ENCODE measurements around the gene PIP4K2B.

The PIP4K2B gene

DNA sequence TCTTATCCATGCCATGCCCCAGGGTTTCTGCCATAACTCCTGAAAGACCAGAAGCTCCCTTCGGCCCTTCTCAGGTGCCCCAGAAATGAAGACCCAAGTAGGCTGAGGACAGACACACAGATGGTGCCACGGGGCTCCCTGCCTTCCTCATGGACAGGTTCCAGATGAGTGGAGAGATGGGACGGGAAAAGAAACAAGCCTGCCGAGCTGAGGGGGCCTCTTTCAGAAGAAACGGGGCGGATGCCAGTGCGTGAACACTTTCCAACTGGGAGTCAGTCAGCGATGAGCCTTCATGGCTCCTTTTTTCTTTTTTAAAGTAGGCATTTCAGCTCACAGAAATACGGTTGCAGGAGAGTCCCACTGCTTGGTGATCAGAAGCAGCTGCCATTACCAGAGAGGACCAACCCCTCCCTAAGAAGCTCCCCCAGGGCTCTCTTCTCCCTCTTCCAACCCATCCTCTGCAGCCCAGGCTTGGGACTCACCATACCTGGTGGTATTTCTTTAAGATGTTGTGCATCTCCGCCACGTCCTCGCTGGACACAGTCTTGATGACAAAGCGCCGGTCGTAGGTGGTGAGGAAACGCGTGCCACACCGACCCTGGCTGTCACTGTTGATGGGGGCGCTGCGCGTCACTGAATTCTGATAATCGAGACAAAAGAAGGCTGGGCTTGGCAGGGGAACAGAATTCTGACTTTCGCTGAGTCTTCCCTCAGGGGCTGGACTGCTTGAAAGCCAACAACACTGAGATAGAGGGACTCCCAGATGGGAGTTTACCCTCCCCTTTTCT is 19.2 kb downstream of the PIP4K2B start:
- in situ Hi-C loops (cut with MboI; ENCODE audit: low sequenced_read_pairs), result no loop called here

DNA sequence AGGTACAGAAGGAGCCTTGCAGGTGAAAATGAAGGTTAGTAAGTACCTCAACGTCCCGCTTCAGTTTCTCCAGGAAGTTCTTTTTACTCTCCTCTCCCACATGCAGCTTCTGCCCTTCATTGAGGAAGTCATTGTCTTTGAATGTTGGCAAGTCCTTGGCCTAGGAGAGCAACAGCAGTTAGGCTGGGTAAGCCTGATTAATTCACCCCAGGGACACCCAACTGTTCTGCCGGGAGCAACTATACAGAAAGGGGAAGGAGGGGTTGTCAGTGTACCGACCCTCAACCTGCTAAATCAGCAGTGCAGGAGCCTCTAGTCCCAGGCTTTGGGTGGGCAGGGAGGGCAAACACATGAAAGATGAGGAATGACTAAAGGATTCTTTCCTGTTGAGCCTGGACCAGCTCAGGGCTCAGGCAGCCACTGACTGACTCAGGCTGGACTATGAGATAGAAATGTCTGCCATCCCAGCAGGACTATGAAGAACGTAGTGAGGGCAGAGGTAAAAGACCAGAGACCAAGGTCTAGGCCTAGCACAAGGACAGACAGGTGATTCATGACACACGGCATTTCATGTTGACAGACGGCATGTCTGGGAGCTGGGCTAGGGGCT is 21.6 kb downstream of the PIP4K2B start:
- in situ Hi-C loops (cut with MboI; ENCODE audit: low sequenced_read_pairs), result no loop called here

DNA sequence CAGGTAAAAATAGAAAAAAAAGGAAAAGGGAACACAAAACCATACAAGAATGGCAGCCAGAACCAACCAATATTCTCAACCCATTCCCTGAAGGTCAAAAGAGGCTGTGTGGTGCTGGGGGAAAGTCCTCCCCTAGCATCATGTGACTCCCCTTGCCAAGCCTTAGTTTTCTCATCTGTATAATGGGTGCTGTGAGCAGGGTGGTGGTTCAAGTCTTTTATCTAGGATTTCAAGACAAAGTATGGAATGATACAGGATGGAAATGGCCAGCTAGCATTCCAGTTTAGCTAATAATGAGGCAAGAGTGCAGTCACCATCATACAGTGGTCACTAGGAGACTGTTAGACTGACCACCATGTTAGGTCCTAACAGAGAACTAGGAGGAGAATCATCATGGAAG is 26.1 kb downstream of the PIP4K2B start:
- in situ Hi-C loops (cut with MboI; ENCODE audit: low sequenced_read_pairs), result no loop called here

DNA sequence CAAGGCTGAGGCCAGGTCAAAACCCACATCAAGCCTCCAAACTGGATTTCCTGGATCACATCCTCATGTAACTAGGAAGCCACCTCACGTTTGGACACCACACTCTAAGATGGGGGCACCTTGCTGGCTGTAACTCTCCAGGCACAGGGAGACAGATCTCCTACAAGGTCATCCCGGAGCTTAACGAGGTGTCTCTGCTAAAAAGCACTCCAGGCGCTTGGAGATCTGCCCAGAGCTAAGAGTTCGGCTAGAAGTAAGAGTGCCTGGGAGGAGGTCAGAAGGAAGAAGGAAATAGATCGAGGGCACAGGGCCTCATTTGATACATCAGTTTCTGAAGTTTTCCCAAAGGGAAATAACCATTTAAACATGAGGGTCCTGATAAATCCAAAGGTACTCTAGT is 30.9 kb downstream of the PIP4K2B start:
- in situ Hi-C loops (cut with MboI; ENCODE audit: low sequenced_read_pairs), result no loop called here

DNA sequence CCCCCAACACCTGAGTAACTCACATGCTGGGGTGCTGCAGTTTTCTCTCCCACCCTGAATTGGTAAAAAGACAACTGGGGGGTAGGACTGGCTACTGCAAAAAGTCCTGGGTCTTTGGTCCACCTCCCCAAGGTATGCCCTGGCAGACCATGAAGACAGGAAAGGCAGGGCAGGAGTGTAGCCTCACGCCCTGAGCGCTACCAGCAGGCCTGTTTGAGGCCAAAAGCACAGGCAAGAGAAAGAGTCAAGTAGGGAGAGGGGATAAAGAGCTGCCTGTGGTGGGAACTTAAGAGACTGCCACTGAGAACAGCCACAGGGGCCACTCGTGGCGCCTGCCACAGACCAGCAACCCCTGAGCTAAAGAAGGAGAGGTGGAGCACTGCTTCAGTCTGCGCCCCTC is 33.0 kb downstream of the PIP4K2B start:
- in situ Hi-C loops (cut with MboI; ENCODE audit: low sequenced_read_pairs), result no loop called here

DNA sequence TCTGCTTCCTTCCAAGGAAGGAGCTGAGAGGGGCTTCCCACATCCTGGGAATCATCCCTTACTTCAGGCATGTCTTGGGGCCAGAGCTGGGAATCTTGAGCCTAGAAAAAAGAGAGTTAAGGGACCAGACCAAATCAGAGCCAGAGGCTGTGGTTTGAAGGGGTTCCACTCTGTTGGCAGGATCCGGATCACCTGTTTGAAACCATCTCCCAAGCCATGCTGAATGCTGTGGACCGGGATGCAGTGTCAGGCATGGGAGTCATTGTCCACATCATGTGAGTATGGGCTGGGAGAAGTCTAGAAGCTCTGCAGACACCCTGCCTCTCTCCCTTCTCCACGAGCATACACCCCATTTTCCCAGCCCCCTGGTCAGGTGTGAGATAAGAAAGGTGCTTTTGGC is 37.1 kb downstream of the PIP4K2B start:
- in situ Hi-C loops (cut with MboI; ENCODE audit: low sequenced_read_pairs), result no loop called here

DNA sequence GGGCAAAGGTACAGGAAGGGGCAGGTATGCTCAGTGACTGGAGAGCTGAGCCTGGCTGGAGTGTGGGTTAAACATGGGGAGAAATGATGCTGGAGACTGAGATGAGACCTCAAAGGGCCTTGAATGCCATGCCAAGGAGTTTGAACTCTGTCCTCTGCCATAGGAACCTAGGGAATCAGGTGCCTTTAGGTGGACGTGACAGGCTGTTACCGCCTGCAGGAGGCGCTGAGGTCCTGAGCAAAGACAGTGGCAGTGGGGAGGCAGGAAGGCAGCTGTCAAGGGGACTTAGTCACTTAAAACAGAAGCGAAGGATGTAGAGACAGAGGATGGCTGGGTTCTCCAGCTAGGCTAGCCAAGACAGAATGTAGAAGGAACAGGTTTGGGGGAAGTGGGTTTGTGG is 37.7 kb downstream of the PIP4K2B start:
- in situ Hi-C loops (cut with MboI; ENCODE audit: low sequenced_read_pairs), result no loop called here

DNA sequence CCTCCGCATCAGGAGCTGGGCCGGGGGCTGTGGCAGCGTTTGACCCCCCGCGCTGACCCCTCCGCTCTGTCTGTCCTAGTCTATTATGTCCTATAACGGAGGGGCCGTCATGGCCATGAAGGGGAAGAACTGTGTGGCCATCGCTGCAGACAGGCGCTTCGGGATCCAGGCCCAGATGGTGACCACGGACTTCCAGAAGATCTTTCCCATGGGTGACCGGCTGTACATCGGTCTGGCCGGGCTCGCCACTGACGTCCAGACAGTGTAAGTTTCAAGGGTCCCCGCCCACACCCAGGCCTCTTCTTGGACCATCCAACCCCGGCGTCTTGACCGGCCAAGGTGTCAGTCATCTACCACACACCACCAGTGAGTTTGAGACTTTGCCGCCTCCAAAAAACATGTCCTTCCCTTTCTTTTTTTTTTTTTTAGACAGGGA is 46.3 kb downstream of the PIP4K2B start:
- in situ Hi-C loops (cut with MboI; ENCODE audit: low sequenced_read_pairs), result no loop called here

DNA sequence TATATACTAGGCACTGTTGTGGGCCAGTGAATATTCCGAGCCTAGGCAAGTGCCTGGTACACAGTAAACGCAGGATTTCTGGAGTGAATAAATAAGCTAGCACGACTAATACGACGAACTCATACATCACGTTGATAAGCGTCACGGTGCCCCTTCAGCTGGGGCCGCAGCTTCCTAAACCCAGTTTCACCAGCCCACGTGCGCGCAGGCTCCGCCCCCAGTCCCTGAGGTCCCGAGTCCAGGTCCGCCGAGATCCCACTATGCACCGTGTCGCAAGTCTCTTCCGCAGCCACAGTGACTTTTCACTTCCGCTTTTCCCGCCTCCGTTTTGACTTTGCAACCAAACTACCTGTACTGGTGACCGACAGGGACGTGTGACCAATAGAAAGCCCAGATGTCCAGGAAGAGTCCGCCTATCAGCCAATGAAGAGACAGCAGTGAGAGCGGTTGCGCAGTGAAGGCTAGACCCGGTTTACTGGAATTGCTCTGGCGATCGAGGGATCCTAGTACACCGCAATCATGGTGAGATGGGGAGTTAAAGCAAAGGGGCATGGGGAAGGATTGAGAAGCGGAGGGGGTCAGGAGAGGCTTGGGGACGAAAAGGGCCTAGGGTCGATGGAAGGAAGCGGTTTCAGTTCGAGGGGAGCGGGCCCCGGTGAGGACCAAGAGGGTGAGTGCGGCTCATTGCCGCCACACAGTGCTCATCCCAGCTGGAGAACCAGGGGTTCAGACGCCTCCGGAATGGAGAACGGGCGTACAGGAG is 46.9 kb downstream of the PIP4K2B start, which contains the start of gene PSMB3:
PSMB3 (plus strand) TSS at position 434 of the 763 bp plus-strand sequence; CDS start at position 520, 86 bp downstream.
- in situ Hi-C loops (cut with MboI; ENCODE audit: low sequenced_read_pairs), result no loop called here

DNA sequence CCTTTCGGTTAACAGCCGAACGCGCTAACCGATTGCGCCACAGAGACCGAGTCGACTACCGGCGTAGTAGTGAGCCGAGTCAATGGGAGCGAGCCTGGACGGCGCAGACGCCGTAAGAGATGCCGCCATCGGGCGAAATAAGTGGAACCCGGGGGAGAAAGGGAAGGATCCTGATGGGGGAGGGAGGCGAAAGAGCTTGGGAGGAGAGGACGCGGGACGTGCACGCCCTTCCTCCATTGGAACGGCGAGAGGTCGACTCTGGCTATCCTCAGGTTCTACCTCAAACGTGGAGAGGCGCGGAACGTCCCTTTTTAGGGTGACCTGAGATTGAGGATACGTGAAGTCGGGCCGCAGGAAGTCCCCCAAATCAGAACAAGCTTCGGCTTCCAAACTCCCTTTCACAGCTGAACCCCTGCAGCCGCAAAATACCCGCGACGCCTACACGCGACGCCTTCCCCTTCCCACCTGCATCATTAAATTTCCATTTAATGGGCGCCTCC is 47.5 kb downstream of the PIP4K2B start:
- in situ Hi-C loops (cut with MboI; ENCODE audit: low sequenced_read_pairs), result no loop called here

DNA sequence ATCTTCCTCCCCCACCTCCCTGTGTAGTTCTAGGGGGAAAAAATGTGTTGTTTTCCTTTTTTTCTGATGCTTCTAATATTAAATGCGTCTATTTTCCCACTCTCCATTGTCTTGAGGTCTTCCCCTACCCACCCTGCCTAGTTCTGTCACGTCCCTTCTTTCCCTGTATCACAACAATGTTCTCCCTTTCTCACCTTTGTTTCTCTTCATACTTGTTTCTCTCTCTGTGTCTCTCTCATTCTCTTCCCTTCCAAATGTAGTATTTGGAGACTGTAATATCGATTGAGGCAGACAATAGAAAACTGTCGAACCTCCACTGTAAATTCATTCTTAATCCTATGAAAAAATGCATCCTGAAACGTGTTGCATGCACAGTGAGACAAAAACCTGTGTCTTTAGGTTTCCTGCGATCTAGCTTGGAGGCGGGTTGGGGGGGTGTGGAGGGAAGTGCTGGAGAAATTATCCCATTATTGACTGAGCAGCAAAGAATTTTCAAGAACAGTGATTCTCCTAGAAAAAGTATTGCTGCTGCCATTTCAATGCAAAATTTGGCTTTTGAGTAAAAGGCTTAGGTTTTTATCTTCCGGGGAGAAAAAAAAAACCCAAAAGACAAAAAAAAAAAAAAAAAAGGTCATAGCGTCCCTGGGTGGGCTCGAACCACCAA is 48.1 kb downstream of the PIP4K2B start:
- in situ Hi-C loops (cut with MboI; ENCODE audit: low sequenced_read_pairs), result no loop called here

DNA sequence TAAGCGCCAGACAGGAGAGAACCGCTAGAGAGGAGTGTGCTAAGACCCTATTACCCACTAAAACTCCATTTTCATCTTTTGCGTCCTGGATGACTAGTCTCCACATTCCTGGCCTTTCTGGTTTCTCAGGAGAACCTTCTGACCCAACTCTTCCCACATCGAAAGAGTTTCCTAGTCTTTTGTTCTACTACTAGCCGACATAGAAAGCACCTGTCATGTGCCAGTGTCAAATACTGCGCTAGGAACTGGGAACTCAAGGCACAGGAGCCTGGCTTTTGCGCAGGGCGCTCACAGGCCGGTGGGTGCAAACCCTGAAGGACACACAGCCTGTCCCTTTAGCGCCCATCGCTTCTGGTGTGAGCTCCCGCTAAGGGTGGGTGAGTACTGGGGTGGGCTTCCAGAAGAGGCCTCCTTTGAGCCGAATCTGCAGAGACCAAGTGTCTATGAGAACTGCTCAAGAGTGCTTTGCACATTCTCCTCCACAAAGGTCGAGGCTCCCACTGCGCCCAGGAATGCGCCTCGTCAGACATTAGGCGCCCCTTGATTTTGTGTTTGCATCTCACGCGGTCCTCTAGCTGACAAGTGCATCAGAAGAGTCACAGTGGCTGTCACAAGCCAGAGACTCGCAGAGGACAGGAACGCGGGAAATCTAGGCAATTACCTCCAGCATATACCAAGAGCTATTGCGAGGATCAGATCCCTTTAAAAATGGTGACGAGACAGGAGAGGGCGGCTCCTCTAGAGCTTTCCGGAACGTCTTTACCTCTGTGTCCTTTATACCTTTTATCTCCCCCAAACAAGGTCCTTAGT is 48.8 kb downstream of the PIP4K2B start:
- in situ Hi-C loops (cut with MboI; ENCODE audit: low sequenced_read_pairs), result no loop called here

DNA sequence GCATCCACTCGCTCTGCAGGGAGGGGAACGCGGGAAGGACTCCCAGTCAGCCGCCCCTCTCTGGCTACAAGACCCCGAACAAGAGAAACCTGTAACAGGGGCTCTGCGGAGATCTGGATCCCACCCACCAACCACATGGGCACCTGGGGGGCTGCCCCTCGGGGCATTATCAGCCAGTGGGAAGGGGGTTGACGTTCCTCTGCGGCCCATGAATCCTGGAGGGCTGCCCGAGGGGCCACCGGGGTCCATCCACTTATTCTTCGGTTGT is 49.4 kb downstream of the PIP4K2B start:
- in situ Hi-C loops (cut with MboI; ENCODE audit: low sequenced_read_pairs), result no loop called here

DNA sequence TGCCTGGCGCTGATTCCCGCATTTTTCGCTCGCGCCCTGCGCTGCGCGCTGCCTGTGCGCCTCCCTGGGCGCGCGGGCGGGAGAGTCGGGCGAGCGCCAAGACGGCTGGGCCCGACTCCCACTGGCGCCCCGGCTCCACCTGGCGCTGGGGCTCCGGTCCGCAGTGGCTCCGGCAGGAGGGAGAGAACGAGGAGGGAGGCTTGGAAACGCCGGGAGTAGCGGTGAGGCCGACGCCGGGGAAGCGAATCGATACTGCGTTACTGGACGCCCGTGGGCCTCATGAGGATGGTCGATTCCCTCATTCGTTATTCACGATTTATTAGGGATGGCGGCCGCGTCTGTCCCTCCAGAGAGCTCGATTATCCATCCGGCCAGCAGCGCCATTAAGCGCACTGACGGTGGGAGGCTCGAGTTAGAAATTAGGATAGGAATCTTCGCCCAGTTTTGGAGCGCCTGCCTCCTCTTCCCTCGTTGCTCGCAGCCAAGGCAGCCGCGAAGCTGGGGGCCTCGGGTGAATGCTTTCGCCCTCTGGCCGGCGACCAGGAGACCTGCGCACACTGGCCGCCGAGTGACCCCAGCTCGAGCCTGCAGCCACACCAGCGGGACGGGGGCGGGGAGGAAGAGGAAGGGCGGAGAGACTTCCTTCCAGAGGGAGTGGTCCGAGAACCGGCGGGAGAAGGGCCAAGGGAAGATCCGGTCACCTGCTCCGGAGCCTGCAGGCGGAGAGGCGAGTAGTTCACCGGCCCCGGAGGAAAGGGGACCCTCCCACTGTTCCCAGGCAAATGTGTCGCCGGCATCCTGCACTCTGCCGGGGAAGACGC is 49.9 kb downstream of the PIP4K2B start:
- in situ Hi-C loops (cut with MboI; ENCODE audit: low sequenced_read_pairs), result no loop called here

DNA sequence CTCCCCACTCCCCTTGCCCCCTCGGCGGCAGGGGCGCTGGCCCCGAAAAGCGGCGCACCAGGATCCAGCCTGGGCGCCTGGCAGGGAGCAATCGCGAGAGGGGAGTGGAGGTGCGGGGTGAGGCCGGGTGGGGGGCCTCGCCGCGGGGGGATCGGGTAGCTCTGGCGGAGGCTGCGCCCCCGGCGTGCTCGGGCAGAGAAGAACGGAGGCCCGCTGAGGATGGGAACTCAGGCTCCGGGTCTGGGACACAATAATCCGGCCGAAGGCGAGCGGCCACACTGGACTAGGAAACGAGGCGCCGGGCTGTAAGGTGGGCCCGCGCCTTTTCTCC is 50.5 kb downstream of the PIP4K2B start:
- in situ Hi-C loops (cut with MboI; ENCODE audit: low sequenced_read_pairs), result no loop called here

DNA sequence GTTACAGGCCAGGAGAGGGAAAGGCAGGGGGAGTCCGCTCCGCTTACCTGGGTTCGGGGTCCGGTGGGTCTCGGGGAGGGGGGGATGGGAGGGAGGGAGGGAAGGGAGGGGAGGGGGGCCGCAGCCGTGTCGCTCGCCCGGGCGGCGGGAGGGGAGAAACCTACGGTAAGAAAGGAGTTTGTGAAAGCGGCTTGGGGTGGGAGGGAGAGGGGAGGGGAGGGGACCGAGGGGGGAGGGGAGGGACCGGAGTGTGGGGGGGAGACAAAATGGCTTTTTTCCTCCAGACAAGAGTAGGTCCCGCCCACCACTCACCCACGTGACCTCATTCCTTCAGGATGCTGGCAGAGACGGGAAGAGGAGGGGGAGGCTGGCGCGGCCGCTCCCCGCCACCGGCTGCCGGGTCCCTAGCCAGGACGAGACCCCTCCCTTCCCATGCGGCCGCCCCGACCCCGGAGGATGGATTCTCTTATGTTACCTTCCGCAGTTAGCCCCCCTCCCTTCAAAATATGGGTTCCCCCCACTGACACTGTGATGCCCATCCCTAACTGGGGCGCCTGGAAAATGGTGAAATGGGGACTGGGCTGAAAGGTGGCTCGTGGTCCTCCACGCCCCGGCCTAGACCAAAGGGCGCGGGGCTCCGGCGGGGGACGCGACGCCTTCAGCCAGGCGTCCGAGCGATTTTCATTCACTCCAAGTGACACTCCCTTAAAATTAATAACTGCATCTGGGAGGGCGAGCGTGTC is 51.0 kb downstream of the PIP4K2B start, which contains the start of gene PCGF2:
PCGF2 (minus strand) TSS at position 188 of the 743 bp plus-strand sequence. CDS start 7,934 bp downstream, outside the sequence.
- in situ Hi-C loops (cut with MboI; ENCODE audit: low sequenced_read_pairs), result no loop called here

DNA sequence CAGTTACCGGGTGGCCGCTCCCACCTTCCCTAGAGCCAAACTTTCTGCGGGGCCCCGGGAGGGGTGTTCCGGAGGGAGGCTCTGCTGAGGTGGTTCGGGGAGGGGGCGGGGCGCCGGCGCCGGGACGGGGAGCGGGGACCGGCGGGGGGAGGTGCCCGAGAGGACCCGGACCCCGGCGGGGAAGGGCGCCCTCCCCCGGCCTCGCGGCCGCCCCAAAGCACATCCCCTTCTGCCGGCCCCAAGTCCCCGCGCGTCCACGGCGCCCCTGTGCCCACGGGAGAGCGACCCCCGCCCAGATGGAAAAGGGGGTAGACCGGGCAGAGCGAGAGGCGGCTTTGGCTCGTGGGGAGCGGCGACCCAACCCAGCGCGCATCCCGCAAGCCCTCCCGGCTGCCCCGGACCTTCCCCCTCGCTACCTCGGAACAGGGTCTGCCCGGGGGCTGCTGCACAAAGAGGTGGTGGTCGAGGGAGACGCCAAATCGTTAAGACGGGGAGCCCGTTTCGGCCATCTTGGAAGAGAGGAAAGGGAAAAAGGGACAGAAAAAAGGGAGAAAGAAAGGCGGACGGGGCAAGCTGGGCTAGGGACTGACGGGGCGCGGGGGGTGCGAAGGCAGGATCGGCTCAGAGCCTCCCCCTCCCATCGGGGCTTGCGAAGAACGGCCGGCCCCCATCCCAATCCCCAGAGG is 51.8 kb downstream of the PIP4K2B start:
- in situ Hi-C loops (cut with MboI; ENCODE audit: low sequenced_read_pairs), result no loop called here

DNA sequence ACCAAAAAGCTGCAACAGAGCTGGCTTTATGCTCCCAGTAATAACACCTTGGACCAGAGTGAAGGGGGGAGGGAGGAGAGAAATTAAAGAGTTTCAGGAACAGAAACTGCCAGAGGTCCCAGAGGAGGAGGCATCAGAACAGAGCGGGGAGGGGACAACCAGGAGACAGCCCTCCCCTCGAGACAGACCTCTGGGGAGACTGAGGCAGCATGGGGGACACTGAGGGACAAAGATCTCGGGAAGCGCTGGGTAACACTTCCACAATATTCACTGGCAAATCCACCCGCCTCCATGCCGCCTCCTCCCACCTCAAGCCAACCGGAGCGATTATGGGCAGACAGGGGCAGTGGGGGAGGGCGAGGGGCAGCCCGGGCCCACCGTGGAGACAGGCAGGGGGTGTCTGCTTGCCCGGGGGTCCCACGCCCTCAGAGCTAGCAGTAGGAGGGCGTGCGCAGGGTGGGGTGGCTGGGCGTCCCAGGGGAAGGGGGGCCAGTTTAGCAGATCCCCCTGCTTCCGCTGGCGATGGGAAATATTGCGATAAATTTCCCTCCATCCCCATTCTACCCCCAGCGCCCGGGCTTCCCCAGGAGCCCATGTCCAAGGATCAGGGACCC is 52.4 kb downstream of the PIP4K2B start:
- in situ Hi-C loops (cut with MboI; ENCODE audit: low sequenced_read_pairs), result no loop called here

Measured in HL-60/S4 (cell line).